Progenitor cell of endocrine pancreas (in vitro differentiated cells): ENCODE measurements around the gene HRAS. TPM values are rescaled to one million over a fixed set of nuclear protein-coding genes. Genes with fewer than 3 reads are reported as not detected.

Experiments
- DNase-seq: peaks from one replicate; pipeline ENCODE4 v3.0.0; 2021; ENCODE audit warnings: low spot score; ENCODE audit not compliant: unreplicated experiment
- H3K27ac Mint-ChIP-seq: 2 replicates; pipeline ENCODE4 v1.8.0; 2021; ENCODE audit warnings: mild to moderate bottlenecking, moderate library complexity, mixed read lengths
- H3K27me3 Mint-ChIP-seq: 2 replicates; pipeline ENCODE4 v1.8.0; 2021; ENCODE audit warnings: mixed read lengths
- H3K36me3 Mint-ChIP-seq: 2 replicates; pipeline ENCODE4 v1.8.0; 2022; ENCODE audit warnings: mixed read lengths; ENCODE audit not compliant: insufficient read depth
- H3K4me1 Mint-ChIP-seq: 2 replicates; pipeline ENCODE4 v1.8.0; 2021; ENCODE audit warnings: low read depth, mixed read lengths
- H3K4me3 Mint-ChIP-seq: 2 replicates; pipeline ENCODE4 v1.8.0; 2021; ENCODE audit warnings: low read depth, mild to moderate bottlenecking, moderate library complexity, mixed read lengths
- H3K9me3 Mint-ChIP-seq: 2 replicates; pipeline ENCODE4 v1.8.0; 2021; ENCODE audit warnings: low read depth, mixed read lengths
- CTCF ChIP-seq: fragments of 200-600 bp; sonication (generic); IDR thresholded peaks from one replicate; pipeline ENCODE4 v1.5.0; 2021; ENCODE audit warnings: antibody characterized with exemption, mild to moderate bottlenecking; ENCODE audit not compliant: unreplicated experiment
- long read RNA-seq: library from polyadenylated mRNA; unstranded; transcript quantifications from one replicate; pipeline ENCODE4 v2.0.0, GENCODE V29; 2020
- total RNA-seq: library from RNA; stranded (reverse); gene quantifications from 2 replicates; pipeline ENCODE4 v1.2.1, GENCODE V29; 2021

HRAS gene
- 53.4 and 61.6 TPM in 2 replicates for total RNA-seq
- long read RNA-seq, partial matches to known transcripts: 0 of 1 reads
- long read RNA-seq, other reads (novel, unspliced or antisense): 0 of 1 reads

- H3K9me3 Mint-ChIP-seq: no peaks in the 10 kb centered on the region
- H3K27ac Mint-ChIP-seq: peak within 1 kb of the TSS; percentile 95
- peaks cover 6% of the 10 kb centered on the region for H3K4me1 Mint-ChIP-seq
- peaks cover 1% of the 10 kb centered on the region for H3K36me3 Mint-ChIP-seq
- H3K27me3 Mint-ChIP-seq: no peaks in the 10 kb centered on the region
- TF ChIP-seq CTCF: no peak
- peak; percentile 91 for DNase-seq
- H3K4me3 Mint-ChIP-seq: peak within 1 kb of the TSS; percentile 83
Observed at GRCh38 chr11:535519-536454, at the start of gene HRAS. Gene HRAS (minus strand): TSS chr11:535576.

- Mint-ChIP-seq H3K27ac (no peak overlapping the region), H3K9me3 (no peaks in the 10 kb centered on the region), H3K4me3 (no peak overlapping the region), H3K4me1 (peaks cover 11% of the 10 kb centered on the region), H3K27me3 (no peaks in the 10 kb centered on the region), H3K36me3 (peaks cover 13% of the 10 kb centered on the region)
- no peak for DNase-seq
- no peak for TF ChIP-seq CTCF
Observed at GRCh38 chr11:584287-584686, 48.9 kb upstream of the HRAS start.

- H3K4me3 Mint-ChIP-seq: no peak overlapping the region
- no peaks in the 10 kb centered on the region for H3K27me3 Mint-ChIP-seq
- H3K4me1 Mint-ChIP-seq: peaks cover 30% of the 10 kb centered on the region
- H3K9me3 Mint-ChIP-seq: no peaks in the 10 kb centered on the region
- H3K36me3 Mint-ChIP-seq: peaks cover 8% of the 10 kb centered on the region
- peak overlapping the region; percentile 52 for H3K27ac Mint-ChIP-seq
- DNase-seq: no peak
- TF ChIP-seq CTCF: no peak
Observed at GRCh38 chr11:581752-582151, 46.4 kb upstream of the HRAS start.

- no peak overlapping the region for H3K4me3 Mint-ChIP-seq
- H3K9me3 Mint-ChIP-seq: no peaks in the 10 kb centered on the region
- peak overlapping the region; percentile 2 for H3K27ac Mint-ChIP-seq
- peaks cover 6% of the 10 kb centered on the region for H3K36me3 Mint-ChIP-seq
- no peak for TF ChIP-seq CTCF
- H3K4me1 Mint-ChIP-seq: peaks cover 30% of the 10 kb centered on the region
- no peaks in the 10 kb centered on the region for H3K27me3 Mint-ChIP-seq
- DNase-seq: no peak
Observed at GRCh38 chr11:581342-581741, 46.0 kb upstream of the HRAS start.

- no peaks in the 10 kb centered on the region for H3K9me3 Mint-ChIP-seq
- TF ChIP-seq CTCF: no peak
- peaks cover 3% of the 10 kb centered on the region for H3K27me3 Mint-ChIP-seq
- peaks cover 32% of the 10 kb centered on the region for H3K4me1 Mint-ChIP-seq
- H3K27ac Mint-ChIP-seq: peak overlapping the region; percentile 87
- DNase-seq: no peak
- peaks cover 3% of the 10 kb centered on the region for H3K36me3 Mint-ChIP-seq
- peak overlapping the region; percentile 29 for H3K4me3 Mint-ChIP-seq
Observed at GRCh38 chr11:579830-580601, 44.6 kb upstream of the HRAS start.
